DMS 273 (cell line): ENCODE results near the gene COL1A2.
A peak's percentile ranks its signal among the peaks of the same experiment; 100 is the strongest.

ENCODE experiments used
- DNase-seq: peaks from one replicate; lab custom pipeline; 2025; ENCODE audit not compliant: unreplicated experiment; lab: John Stamatoyannopoulos, UW

Gene COL1A2

GRCh38 chr7:94432817-94433216, 38.1 kb downstream of the COL1A2 start:
- DNase-seq: no peak

GRCh38 chr7:94433224-94433623, 38.5 kb downstream of the COL1A2 start:
- DNase-seq: no peak

GRCh38 chr7:94434042-94434441, 39.3 kb downstream of the COL1A2 start:
- no peak for DNase-seq

GRCh38 chr7:94436018-94436604, 41.4 kb downstream of the COL1A2 start:
- DNase-seq: peak; percentile 91

GRCh38 chr7:94436700-94437099, 42.0 kb downstream of the COL1A2 start:
- DNase-seq: no peak

GRCh38 chr7:94439893-94440381, 45.2 kb downstream of the COL1A2 start:
- DNase-seq: no peak

GRCh38 chr7:94440451-94441039, 45.9 kb downstream of the COL1A2 start:
- DNase-seq: peak; percentile 19

- DNase-seq: no peak
Observed at GRCh38 chr7:94441138-94441537, 46.4 kb downstream of the COL1A2 start.

GRCh38 chr7:94442639-94443038, 47.9 kb downstream of the COL1A2 start:
- DNase-seq: no peak

- DNase-seq: peak; percentile 66
Observed at GRCh38 chr7:94444813-94445212, 50.1 kb downstream of the COL1A2 start.

GRCh38 chr7:94445696-94446194, 51.0 kb downstream of the COL1A2 start:
- no peak for DNase-seq

GRCh38 chr7:94446308-94446707, 51.6 kb downstream of the COL1A2 start:
- DNase-seq: no peak

GRCh38 chr7:94449151-94449725, 54.5 kb downstream of the COL1A2 start:
- peak; percentile 81 for DNase-seq

- DNase-seq: no peak
Observed at GRCh38 chr7:94450044-94450697, 55.5 kb downstream of the COL1A2 start.

GRCh38 chr7:94451187-94451586, 56.5 kb downstream of the COL1A2 start:
- DNase-seq: peak; percentile 32

GRCh38 chr7:94452239-94452638, 57.5 kb downstream of the COL1A2 start:
- peak; percentile 95 for DNase-seq

GRCh38 chr7:94453898-94454297, 59.2 kb downstream of the COL1A2 start:
- DNase-seq: no peak

- no peak for DNase-seq
Observed at GRCh38 chr7:94458041-94458440, 63.3 kb downstream of the COL1A2 start.

- no peak for DNase-seq
Observed at GRCh38 chr7:94466516-94466915, 71.8 kb downstream of the COL1A2 start.

- no peak for DNase-seq
Observed at GRCh38 chr7:94471604-94472003, 76.9 kb downstream of the COL1A2 start.

- no peak for DNase-seq
Observed at GRCh38 chr7:94472608-94473007, 77.9 kb downstream of the COL1A2 start.
